ENCODE data around the gene VBP1. TPM values are rescaled to one million over a fixed set of nuclear protein-coding genes. Genes with fewer than 3 reads are reported as not detected.

VBP1 gene
- total RNA-seq, 1 experiment from 2014 or later, result 86.2 TPM

DNA sequence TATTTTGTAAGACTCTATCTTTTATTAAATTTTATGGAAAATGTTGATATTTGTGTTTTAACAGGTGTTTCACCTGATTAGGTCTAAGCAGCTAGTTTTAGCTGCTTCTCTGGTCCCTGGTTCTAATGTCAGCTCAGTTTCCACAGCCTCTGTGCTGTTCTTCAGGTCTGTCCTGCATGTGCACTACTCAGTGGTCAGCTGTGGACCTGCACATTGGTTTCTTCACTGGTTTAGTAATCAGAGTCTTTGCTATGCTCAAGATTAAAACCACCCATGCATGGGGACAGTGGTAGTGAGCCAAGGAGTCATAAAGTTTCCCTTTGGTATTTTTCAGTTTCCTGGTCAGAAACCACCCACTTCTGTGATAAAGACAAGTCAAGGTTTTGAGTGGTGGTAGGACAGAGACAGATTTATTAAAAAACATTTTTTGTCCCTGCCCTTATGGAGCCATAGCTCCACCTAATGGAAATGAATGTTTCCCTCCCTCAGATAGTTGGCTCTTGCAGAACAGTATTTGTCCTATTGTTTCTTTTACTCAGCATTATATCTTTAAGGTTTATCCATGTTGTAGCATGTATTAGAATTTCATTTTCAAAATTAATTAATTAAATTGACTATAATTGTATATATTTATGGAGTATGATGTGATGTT, 36.8 kb upstream of the VBP1 start:
- Histone ChIP-seq H3K4me1 (ENCODE audit: insufficient read depth, low read length) (no peaks in the 10 kb centered on the region), H3F3A (ENCODE audit: low read length, unreplicated experiment) (no peaks in the 10 kb centered on the region), H3K9ac (ENCODE audit: low read length) (no peak overlapping the region), H3K4me3 (ENCODE audit: low read length) (no peak overlapping the region), H2AFZ (ENCODE audit: low read length) (no peak overlapping the region), H3K79me2 (ENCODE audit: low read length) (no peaks in the 10 kb centered on the region), H3K36me3 (ENCODE audit: low read depth, low read length) (no peaks in the 10 kb centered on the region), H3K4me2 (ENCODE audit: low read length) (no peak overlapping the region), H3K27ac (ENCODE audit: low read length) (no peak overlapping the region), H3K9me3 (ENCODE audit: low read length) (no peaks in the 10 kb centered on the region), H3K27me3 (ENCODE audit: low read length) (no peaks in the 10 kb centered on the region), H4K20me1 (ENCODE audit: low read length) (no peaks in the 10 kb centered on the region), H3K9me2 (replicated peaks; ENCODE audit: low read length) (no peaks in the 10 kb centered on the region)
- no TSS peak for BruUV-seq (replicated peaks)
- ATAC-seq (peak; percentile 60), DNase-seq (peak; percentile 34)
- TF ChIP-seq, protein P1, sequence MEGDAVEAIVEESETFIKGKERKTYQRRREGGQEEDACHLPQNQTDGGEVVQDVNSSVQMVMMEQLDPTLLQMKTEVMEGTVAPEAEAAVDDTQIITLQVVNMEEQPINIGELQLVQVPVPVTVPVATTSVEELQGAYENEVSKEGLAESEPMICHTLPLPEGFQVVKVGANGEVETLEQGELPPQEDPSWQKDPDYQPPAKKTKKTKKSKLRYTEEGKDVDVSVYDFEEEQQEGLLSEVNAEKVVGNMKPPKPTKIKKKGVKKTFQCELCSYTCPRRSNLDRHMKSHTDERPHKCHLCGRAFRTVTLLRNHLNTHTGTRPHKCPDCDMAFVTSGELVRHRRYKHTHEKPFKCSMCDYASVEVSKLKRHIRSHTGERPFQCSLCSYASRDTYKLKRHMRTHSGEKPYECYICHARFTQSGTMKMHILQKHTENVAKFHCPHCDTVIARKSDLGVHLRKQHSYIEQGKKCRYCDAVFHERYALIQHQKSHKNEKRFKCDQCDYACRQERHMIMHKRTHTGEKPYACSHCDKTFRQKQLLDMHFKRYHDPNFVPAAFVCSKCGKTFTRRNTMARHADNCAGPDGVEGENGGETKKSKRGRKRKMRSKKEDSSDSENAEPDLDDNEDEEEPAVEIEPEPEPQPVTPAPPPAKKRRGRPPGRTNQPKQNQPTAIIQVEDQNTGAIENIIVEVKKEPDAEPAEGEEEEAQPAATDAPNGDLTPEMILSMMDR (conservative IDR thresholded peaks at IDR 0.05; ENCODE audit: low read depth, low read length), result peak; percentile 56; the same call in 1 of the 2 replicates
- TF ChIP-seq EZH2 (IDR thresholded peaks at IDR 0.05; ENCODE audit: low read length, unreplicated experiment) (no peak), EZH2phosphoT487 (IDR thresholded peaks at IDR 0.05; ENCODE audit: borderline replicate concordance, low read length) (no peak)
- CTCF ChIA-PET, result interaction anchor here (0.6 to 1.3 kb wide), 3 partner anchors 50 to 262 kb away, joined by 3 to 4 read pairs (median 3); no protein-coding TSS in a partner anchor
- intact Hi-C loops (cut with micrococcal nuclease), result loop anchor here (1.0 to 10.0 kb wide), 2 partner anchors 85 to 195 kb away; no protein-coding TSS in a partner anchor
- POLR2A ChIA-PET (ENCODE audit: unreplicated experiment), result no interaction called here

DNA sequence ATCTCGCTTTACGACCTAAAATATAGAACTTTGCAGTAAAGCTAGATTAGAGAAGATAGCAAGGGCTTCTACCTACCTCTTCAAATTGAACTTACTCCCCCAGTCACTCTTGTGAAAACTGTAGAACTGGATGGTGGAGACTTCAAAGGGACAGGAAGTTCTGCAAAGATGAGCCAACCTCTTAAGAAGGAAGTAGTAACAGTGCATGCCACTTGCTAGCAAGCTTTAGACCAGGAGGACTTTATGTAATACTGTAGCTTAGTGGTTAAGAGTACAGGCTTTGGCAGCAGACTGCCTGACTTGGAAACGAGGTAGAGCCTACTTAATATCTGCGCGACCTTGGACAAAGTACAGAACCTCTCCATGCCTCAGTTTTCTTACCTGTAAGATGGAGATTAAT, 27.5 kb upstream of the VBP1 start:
- no TSS peak for BruUV-seq (replicated peaks)
- Histone ChIP-seq H3K4me3 (ENCODE audit: low read length) (no peak overlapping the region), H3K27ac (ENCODE audit: low read length) (no peak overlapping the region), H3K4me2 (ENCODE audit: low read length) (no peak overlapping the region), H3K79me2 (ENCODE audit: low read length) (no peaks in the 10 kb centered on the region), H3K36me3 (ENCODE audit: low read depth, low read length) (no peaks in the 10 kb centered on the region), H3K27me3 (ENCODE audit: low read length) (no peaks in the 10 kb centered on the region), H3K9me2 (replicated peaks; ENCODE audit: low read length) (no peaks in the 10 kb centered on the region), H3K4me1 (ENCODE audit: insufficient read depth, low read length) (no peaks in the 10 kb centered on the region), H2AFZ (ENCODE audit: low read length) (no peak overlapping the region), H3K9ac (ENCODE audit: low read length) (no peak overlapping the region), H4K20me1 (ENCODE audit: low read length) (no peaks in the 10 kb centered on the region), H3K9me3 (ENCODE audit: low read length) (no peaks in the 10 kb centered on the region), H3F3A (ENCODE audit: low read length, unreplicated experiment) (no peaks in the 10 kb centered on the region)
- DNase-seq (no peak), ATAC-seq (no peak)
- CTCF ChIA-PET, result no interaction called here
- POLR2A ChIA-PET (ENCODE audit: unreplicated experiment), result no interaction called here
- intact Hi-C loops (cut with micrococcal nuclease), result no loop called here
- no peak for TF ChIP-seq EZH2 (IDR thresholded peaks at IDR 0.05; ENCODE audit: low read length, unreplicated experiment)
- no peak for TF ChIP-seq EZH2phosphoT487 (IDR thresholded peaks at IDR 0.05; ENCODE audit: borderline replicate concordance, low read length)
- TF ChIP-seq, protein P1 (conservative IDR thresholded peaks at IDR 0.05; ENCODE audit: low read depth, low read length), result no peak

DNA sequence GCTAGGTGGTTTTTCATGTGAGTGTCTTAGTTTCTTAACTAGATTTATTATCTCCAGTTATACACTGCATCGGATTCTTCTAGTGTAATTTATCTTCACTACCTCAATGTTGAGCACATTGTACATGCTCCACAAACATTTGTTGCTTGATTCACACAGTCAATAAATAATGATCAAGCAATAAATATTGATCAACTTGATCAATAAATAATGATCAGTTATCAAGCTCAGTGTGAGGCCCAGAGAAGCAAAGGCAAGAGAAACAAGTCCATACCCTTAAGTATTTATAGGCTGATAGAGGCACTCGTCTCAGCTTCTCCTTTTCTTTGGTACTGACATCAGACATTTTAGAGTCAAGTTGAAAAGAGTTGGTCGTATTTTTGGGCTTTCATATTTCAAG, 5.1 kb upstream of the VBP1 start:
- Histone ChIP-seq H2AFZ (ENCODE audit: low read length) (no peak overlapping the region), H3K27me3 (ENCODE audit: low read length) (no peaks in the 10 kb centered on the region), H3K4me1 (ENCODE audit: insufficient read depth, low read length) (peaks cover 5% of the 10 kb centered on the region), H3K4me3 (ENCODE audit: low read length) (no peak overlapping the region), H3K27ac (ENCODE audit: low read length) (no peak overlapping the region), H3K9me2 (replicated peaks; ENCODE audit: low read length) (no peaks in the 10 kb centered on the region), H3K9me3 (ENCODE audit: low read length) (no peaks in the 10 kb centered on the region), H3K4me2 (ENCODE audit: low read length) (no peak overlapping the region), H3F3A (ENCODE audit: low read length, unreplicated experiment) (no peaks in the 10 kb centered on the region), H3K36me3 (ENCODE audit: low read depth, low read length) (no peaks in the 10 kb centered on the region), H4K20me1 (ENCODE audit: low read length) (no peaks in the 10 kb centered on the region), H3K79me2 (ENCODE audit: low read length) (no peaks in the 10 kb centered on the region), H3K9ac (ENCODE audit: low read length) (no peak overlapping the region)
- TF ChIP-seq EZH2 (IDR thresholded peaks at IDR 0.05; ENCODE audit: low read length, unreplicated experiment) (no peak), EZH2phosphoT487 (IDR thresholded peaks at IDR 0.05; ENCODE audit: borderline replicate concordance, low read length) (no peak)
- TF ChIP-seq, protein P1 (conservative IDR thresholded peaks at IDR 0.05; ENCODE audit: low read depth, low read length), result no peak
- intact Hi-C loops (cut with micrococcal nuclease), result no loop called here
- no TSS peak for BruUV-seq (replicated peaks)
- DNase-seq (no peak), ATAC-seq (no peak)
- ChIA-PET CTCF (no interaction called here), POLR2A (ENCODE audit: unreplicated experiment) (no interaction called here)

All from PC-3 (cell line).